Medulla oblongata (tissue), 1 donor: ENCODE data around the gene ANKRD35.
"Not testable (repeated sequence)": the region's sequence is repeated elsewhere in the genome, so short reads cannot be mapped to it uniquely, and the experiment has no call there.

Experiments
- DNase-seq: peaks from one replicate; pipeline ENCODE4 v3.0.0-alpha.2; 2015; ENCODE audit errors: extremely low spot score

Gene ANKRD35

GRCh38 chr1:145858238-145858900 is 27.3 kb downstream of the ANKRD35 start:
- DNase-seq, result peak; percentile 29

GRCh38 chr1:145857170-145857569 is 28.5 kb downstream of the ANKRD35 start:
- no peak for DNase-seq

- DNase-seq, result no peak
These were observed 30.2 kb downstream of the ANKRD35 start for GRCh38 chr1:145855426-145855948.

- no peak for DNase-seq
These were observed 36.1 kb downstream of the ANKRD35 start for GRCh38 chr1:145849356-145850160.

- no peak for DNase-seq
These were observed 37.8 kb downstream of the ANKRD35 start for GRCh38 chr1:145847827-145848226.

- peak; percentile 39 for DNase-seq
These were observed 39.5 kb downstream of the ANKRD35 start for GRCh38 chr1:145846201-145846612.

- peak; percentile 83 for DNase-seq
These were observed 40.0 kb downstream of the ANKRD35 start, which contains the start of gene NUDT17 for GRCh38 chr1:145845514-145846161. TSS of gene NUDT17 (plus strand) at chr1:145845630. CDS start at chr1:145845641, 11 bp downstream.

- peak; percentile 51 for DNase-seq
These were observed 40.5 kb downstream of the ANKRD35 start for GRCh38 chr1:145845144-145845513.

GRCh38 chr1:145843031-145843430 is 42.6 kb downstream of the ANKRD35 start:
- no peak for DNase-seq

GRCh38 chr1:145837656-145838055 is 48.0 kb downstream of the ANKRD35 start:
- DNase-seq, result no peak

GRCh38 chr1:145830810-145831209 is 54.9 kb downstream of the ANKRD35 start:
- DNase-seq, result not testable (repeated sequence)

GRCh38 chr1:145828367-145829026 is 57.2 kb downstream of the ANKRD35 start:
- no peak for DNase-seq

GRCh38 chr1:145827966-145828365 is 57.7 kb downstream of the ANKRD35 start:
- no peak for DNase-seq

GRCh38 chr1:145826030-145826429 is 59.6 kb downstream of the ANKRD35 start:
- DNase-seq, result no peak

- DNase-seq, result no peak
These were observed 61.2 kb downstream of the ANKRD35 start for GRCh38 chr1:145824499-145824842.

- DNase-seq, result peak; percentile 90
These were observed 61.8 kb downstream of the ANKRD35 start, which contains the start of the genes POLR3C and RNF115 for GRCh38 chr1:145823565-145824498. TSS of gene POLR3C (plus strand) at chr1:145824200. CDS start at chr1:145825777, 1,577 bp downstream. TSS of gene RNF115 (minus strand) at chr1:145824095. CDS start at chr1:145823873, 222 bp downstream.

GRCh38 chr1:145822779-145823331 is 62.8 kb downstream of the ANKRD35 start:
- DNase-seq, result not testable (repeated sequence)

GRCh38 chr1:145818095-145818494 is 67.6 kb downstream of the ANKRD35 start:
- not testable (repeated sequence) for DNase-seq
